Muscle layer of duodenum (tissue), 2 donors: ENCODE measurements around the gene TBC1D7.

Source experiments
- H3K27ac ChIP-seq: one replicate; pipeline ENCODE4 v1.7.0; 2013; ENCODE audit warnings: mild to moderate bottlenecking, low read length
- H3K27me3 ChIP-seq: one replicate; pipeline ENCODE4 v1.7.0; 2013; ENCODE audit warnings: low read depth, mild to moderate bottlenecking, control low read depth, low read length
- H3K36me3 ChIP-seq, 2 donors: one replicate each; pipeline ENCODE4 v1.7.0; 2013; ENCODE audit warnings: low read length in 2 of 2, control low read depth in 1 of 2, mild to moderate bottlenecking in 1 of 2; ENCODE audit not compliant: insufficient read depth in 2 of 2, control insufficient read depth in 1 of 2
- H3K4me1 ChIP-seq, 2 donors: one replicate each; pipeline ENCODE4 v1.7.0; 2013; ENCODE audit warnings: low read length in 2 of 2, mild to moderate bottlenecking in 2 of 2, control low read depth in 1 of 2, moderate library complexity in 1 of 2; ENCODE audit not compliant: insufficient read depth in 2 of 2, control insufficient read depth in 1 of 2
- H3K4me3 ChIP-seq, 2 donors: one replicate each; pipeline ENCODE4 v1.7.0; 2013; ENCODE audit warnings: low read length in 2 of 2, low read depth in 1 of 2, mild to moderate bottlenecking in 1 of 2
- H3K9me3 ChIP-seq, 2 donors: one replicate each; pipeline ENCODE4 v1.7.0; 2013; ENCODE audit warnings: low read length in 2 of 2, control low read depth in 1 of 2, mild to moderate bottlenecking in 1 of 2; ENCODE audit not compliant: control insufficient read depth in 1 of 2
- donor health status: healthy.

Gene TBC1D7

GRCh38 chr6:13262302-13263230, 65.8 kb downstream of the TBC1D7 start:
- Histone ChIP-seq H3K4me1 (no peaks in the 10 kb centered on the region), H3K9me3 (no peaks in the 10 kb centered on the region), H3K27ac (no peak overlapping the region), H3K4me3 (no peak overlapping the region), H3K27me3 (no peaks in the 10 kb centered on the region), H3K36me3 (no peaks in the 10 kb centered on the region)

DNA sequence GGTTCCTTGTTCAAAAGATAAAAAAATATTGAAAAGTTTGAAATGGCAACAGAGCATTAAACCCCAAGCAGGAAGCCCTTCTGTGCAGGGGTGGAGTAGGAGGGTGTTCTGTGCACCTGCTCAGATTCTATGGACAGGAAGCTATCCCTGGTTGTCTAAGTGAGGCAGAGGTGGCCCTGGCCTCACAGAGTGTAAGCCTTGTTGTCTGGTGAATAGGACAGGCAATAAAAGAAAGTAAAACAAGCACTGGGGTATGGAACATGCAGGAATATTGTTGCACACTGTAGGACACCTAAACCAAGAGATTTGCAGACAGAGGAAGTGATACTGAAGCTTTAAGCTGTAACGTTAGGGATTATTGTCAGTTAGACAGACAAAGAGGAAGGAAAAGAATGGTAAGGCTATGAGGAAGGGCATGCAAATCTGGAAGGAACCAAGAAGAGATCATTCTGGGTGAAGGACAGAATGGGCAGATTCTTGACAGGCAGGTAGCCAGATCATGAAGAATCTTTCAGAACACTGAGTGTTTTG, 66.8 kb downstream of the TBC1D7 start:
- Histone ChIP-seq H3K9me3 (no peaks in the 10 kb centered on the region), H3K4me1 (no peaks in the 10 kb centered on the region), H3K36me3 (no peaks in the 10 kb centered on the region), H3K4me3 (no peak overlapping the region), H3K27me3 (no peaks in the 10 kb centered on the region), H3K27ac (no peak overlapping the region)

GRCh38 chr6:13260831-13261230, 67.5 kb downstream of the TBC1D7 start:
- Histone ChIP-seq H3K36me3 (peaks cover 0 to 3% of the 10 kb centered on the region in 2 donors), H3K27me3 (no peaks in the 10 kb centered on the region), H3K4me3 (no peak overlapping the region), H3K4me1 (peaks cover 0 to 5% of the 10 kb centered on the region in 2 donors), H3K27ac (no peak overlapping the region), H3K9me3 (no peaks in the 10 kb centered on the region)

GRCh38 chr6:13260101-13260598, 68.2 kb downstream of the TBC1D7 start:
- no peak overlapping the region for H3K4me3 ChIP-seq
- H3K27me3 ChIP-seq: no peaks in the 10 kb centered on the region
- no peak overlapping the region for H3K27ac ChIP-seq
- peaks cover 0 to 5% of the 10 kb centered on the region in 2 donors for H3K36me3 ChIP-seq
- peaks cover 0 to 5% of the 10 kb centered on the region in 2 donors for H3K4me1 ChIP-seq
- no peaks in the 10 kb centered on the region for H3K9me3 ChIP-seq

GRCh38 chr6:13259393-13259792, 68.9 kb downstream of the TBC1D7 start:
- H3K27me3 ChIP-seq: no peaks in the 10 kb centered on the region
- H3K4me3 ChIP-seq: no peak overlapping the region
- no peak overlapping the region for H3K27ac ChIP-seq
- peaks cover 0 to 5% of the 10 kb centered on the region in 2 donors for H3K36me3 ChIP-seq
- H3K9me3 ChIP-seq: no peaks in the 10 kb centered on the region
- peaks cover 0 to 5% of the 10 kb centered on the region in 2 donors for H3K4me1 ChIP-seq

DNA sequence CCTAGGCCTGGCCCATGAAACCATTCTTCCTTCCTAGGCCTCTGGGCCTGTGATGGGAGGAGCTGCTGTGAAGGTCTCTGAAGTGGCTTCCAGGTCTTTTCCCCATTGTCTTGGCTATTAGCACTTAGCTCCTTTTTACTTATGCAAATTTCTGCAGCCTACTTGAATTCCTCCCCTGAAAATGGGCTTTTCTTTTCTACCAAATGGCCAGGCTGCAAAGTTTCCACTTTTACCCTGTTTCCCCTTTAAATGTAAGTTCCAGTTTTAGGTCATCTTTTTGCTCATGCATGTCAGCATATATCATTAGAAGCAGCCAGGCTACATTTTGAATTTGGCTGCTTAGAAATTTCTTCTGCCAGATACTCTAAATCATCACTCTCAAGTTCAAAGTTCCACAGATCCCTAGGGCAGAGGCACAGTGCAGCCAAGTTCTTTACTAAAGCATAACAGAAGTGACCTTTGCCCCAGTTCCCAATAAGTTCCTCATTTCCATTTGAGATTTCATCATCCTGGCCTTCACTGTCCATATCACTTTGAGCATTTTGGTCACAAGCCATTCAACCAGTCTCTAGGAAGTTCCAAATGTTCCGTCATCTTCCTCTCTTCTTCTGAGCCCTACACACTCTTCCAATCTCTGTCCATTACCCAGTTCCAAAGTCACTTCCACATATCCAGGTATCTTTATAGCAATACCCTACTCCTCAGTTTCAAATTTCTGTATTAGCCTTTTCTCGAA, 71.9 kb downstream of the TBC1D7 start:
- H3K36me3 ChIP-seq: peaks cover 0 to 5% of the 10 kb centered on the region in 2 donors
- H3K9me3 ChIP-seq: no peaks in the 10 kb centered on the region
- H3K4me3 ChIP-seq: no peak overlapping the region
- H3K27me3 ChIP-seq: no peaks in the 10 kb centered on the region
- H3K4me1 ChIP-seq: peaks cover 0 to 5% of the 10 kb centered on the region in 2 donors
- no peak overlapping the region for H3K27ac ChIP-seq
